Activated CD8-positive, alpha-beta memory T cell treated with anti-CD3 and anti-CD28 coated beads, Interleukin-2, amount 50 U/mL, for 1 hour (primary cell): Measurements from ENCODE around the gene MARCHF5.
"Not testable (repeated sequence)": the region's sequence is repeated elsewhere in the genome, so short reads cannot be mapped to it uniquely, and the experiment has no call there.

Source experiments
- DNase-seq: peaks from one replicate; pipeline ENCODE4 v3.0.0-alpha.2; 2020; ENCODE audit errors: extremely low read depth

Gene MARCHF5

GRCh38 chr10:92305133-92306072 is 14.4 kb downstream of the MARCHF5 start:
- no peak for DNase-seq

- no peak for DNase-seq
Observed at GRCh38 chr10:92309272-92309671, 18.3 kb downstream of the MARCHF5 start.

- DNase-seq = no peak
Observed at GRCh38 chr10:92313750-92314149, 22.8 kb downstream of the MARCHF5 start.

- no peak for DNase-seq
Observed at GRCh38 chr10:92316610-92317009, 25.6 kb downstream of the MARCHF5 start.

- DNase-seq = no peak
Observed at GRCh38 chr10:92323079-92323478, 32.1 kb downstream of the MARCHF5 start.

GRCh38 chr10:92327445-92328433 is 36.8 kb downstream of the MARCHF5 start:
- no peak for DNase-seq

- no peak for DNase-seq
Observed at GRCh38 chr10:92328993-92329392, 38.0 kb downstream of the MARCHF5 start.

DNA sequence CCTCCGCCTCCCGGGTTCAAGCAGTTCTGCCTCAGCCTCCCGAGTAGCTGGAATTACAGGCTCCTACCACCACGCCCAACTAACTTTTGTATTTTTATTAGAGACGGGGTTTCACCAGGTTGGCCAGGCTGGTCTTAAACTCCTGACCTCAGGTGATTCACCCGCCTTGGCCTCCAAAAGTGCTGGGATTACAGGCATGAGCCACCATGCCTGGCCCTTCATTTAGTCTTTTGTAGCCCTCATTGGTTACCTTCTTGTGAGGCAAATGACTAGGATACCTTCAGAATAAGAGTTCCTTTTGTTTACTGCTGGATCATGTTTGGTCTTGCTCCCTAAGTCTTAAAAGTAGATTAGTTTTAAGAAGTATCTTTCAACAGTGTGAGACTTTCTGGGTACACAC is 39.0 kb downstream of the MARCHF5 start:
- DNase-seq = not testable (repeated sequence)

- no peak for DNase-seq
Observed at GRCh38 chr10:92342796-92343195, 51.8 kb downstream of the MARCHF5 start.

DNA sequence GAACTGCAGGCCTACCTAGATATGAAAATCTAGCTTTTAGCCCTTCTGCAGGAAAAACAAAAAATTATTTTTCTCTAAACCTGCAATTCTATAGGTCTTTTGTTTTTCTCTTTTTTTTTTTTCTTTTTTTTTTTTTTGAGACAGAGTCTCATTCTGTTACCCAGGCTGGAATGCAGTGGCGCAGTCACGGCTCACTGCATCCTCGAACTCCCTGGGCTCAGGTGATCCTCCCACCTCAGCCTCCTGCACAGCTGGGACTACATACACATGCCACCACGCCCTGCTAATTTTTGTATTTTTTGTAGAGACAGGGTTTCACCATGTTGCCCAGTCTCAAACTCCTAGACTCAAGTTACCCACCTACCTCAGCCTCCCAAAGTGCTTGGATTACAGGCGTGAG is 54.6 kb downstream of the MARCHF5 start:
- DNase-seq = not testable (repeated sequence)

GRCh38 chr10:92347035-92347676 is 56.2 kb downstream of the MARCHF5 start:
- not testable (repeated sequence) for DNase-seq

- DNase-seq = no peak
Observed at GRCh38 chr10:92350411-92350810, 59.4 kb downstream of the MARCHF5 start.

GRCh38 chr10:92354587-92354986 is 63.6 kb downstream of the MARCHF5 start:
- no peak for DNase-seq

- no peak for DNase-seq
Observed at GRCh38 chr10:92356041-92356440, 65.1 kb downstream of the MARCHF5 start.

DNA sequence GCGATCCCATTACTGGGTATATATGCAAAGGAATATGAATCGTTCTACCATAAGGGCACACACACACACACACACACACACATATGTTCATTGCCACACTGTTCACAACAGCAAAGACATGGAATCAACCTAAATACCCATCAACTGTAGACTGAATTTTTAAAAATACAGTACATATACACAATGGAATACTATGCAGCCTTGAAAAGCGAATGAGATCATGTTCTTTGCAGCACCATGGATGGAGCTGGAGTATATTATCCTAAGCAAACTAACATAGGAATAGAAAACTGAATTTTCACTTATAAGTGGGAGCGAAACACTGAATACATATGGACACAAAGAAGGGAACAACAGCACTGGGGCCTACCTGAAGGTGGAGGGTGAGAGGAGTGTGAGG is 72.5 kb downstream of the MARCHF5 start:
- no peak for DNase-seq

- DNase-seq = no peak
Observed at GRCh38 chr10:92366412-92367021, 75.5 kb downstream of the MARCHF5 start.

DNA sequence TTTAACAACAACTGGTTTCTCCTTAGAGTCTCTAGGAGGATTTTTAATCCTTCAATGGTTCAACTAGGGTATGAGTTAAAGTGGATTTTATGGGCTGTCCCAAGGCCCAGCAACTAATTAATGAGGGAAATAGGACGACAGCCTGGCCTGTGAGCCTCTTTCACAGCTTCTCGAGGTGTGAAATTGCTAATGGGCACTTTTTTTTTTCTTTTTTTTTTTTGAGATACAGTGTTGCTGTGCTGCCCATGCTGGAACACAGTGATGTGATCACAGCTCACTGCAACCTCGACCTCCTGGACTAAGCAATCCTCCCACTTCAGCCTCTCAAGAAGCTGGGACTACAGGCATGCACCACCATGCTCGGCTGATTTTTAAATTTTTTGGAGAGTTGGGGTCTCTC is 87.0 kb downstream of the MARCHF5 start:
- no peak for DNase-seq

DNA sequence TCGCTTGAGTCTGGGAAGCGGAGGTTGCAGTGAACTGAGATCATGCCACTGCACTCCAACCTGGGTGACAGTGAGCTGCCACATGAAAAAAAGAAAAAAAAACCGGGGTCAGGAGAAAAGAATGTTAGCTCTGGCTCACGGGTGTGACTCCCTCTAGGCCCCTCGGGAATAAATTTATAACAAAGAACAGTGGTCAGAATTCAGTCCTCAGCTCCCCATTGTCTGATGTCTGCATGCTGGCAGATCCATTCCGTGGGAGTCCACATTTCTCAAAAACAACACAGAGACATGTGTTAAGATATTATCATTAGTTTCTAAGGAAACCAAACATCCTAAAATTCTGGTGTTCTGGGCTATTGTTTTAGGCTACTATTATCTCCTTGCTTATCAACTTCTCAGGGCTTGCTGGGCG is 90.6 kb downstream of the MARCHF5 start:
- DNase-seq = no peak

GRCh38 chr10:92382631-92383030 is 91.7 kb downstream of the MARCHF5 start:
- DNase-seq = no peak

GRCh38 chr10:92384741-92385140 is 93.8 kb downstream of the MARCHF5 start:
- no peak for DNase-seq

DNA sequence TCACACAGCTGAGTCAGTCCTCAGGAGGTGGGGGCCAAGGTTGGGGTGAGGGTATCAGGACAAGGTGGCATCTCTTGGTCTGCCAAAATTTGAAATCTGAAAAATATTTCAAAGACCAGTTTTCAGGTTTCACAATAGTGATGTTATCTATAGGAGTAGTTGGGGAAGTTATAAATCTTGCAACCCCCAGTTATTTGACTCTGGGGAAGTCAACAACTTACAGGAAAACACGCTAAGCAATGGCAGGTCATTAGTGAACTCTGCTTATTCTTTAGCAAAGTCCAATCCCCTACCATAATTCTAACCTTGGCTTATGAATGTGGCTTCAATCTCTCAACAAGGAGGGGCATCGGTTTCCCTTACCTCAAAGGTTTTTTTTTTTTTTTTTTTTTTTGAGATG is 94.9 kb downstream of the MARCHF5 start:
- DNase-seq = no peak
